DND-41 (cell line): ENCODE measurements around the gene FIGNL1.

Experiments used
- ATAC-seq: fragments of 200-7000 bp; cut with Tn5 transposase; 3 replicates; pipeline ENCODE4 v1.9.1; 2021; ENCODE audit warnings: low read depth; ENCODE audit not compliant: insufficient read depth
- DNase-seq: peaks from one replicate; pipeline ENCODE4 v3.0.0-alpha.2; 2020
- H2AFZ ChIP-seq: 2 replicates; pipeline ENCODE4 v1.6.0; 2012; ENCODE audit warnings: low read depth, low read length
- H3K27ac ChIP-seq: 2 replicates; pipeline ENCODE4 v1.5.1; 2012; ENCODE audit warnings: low read length, inconsistent platforms
- H3K27me3 ChIP-seq: fragments of 200-600 bp; sonication (generic); 2 replicates; pipeline ENCODE4 v1.6.0; 2012; ENCODE audit warnings: low read length, mild to moderate bottlenecking, inconsistent platforms; ENCODE audit not compliant: insufficient read depth, poor library complexity
- H3K36me3 ChIP-seq: 2 replicates; pipeline ENCODE4 v1.5.1; 2012; ENCODE audit warnings: low read length, inconsistent platforms; ENCODE audit not compliant: insufficient read depth
- H3K4me1 ChIP-seq: 2 replicates; pipeline ENCODE4 v1.5.1; 2012; ENCODE audit warnings: mild to moderate bottlenecking, low read length; ENCODE audit not compliant: insufficient read depth
- H3K4me2 ChIP-seq: 2 replicates; pipeline ENCODE4 v1.6.0; 2012; ENCODE audit warnings: mild to moderate bottlenecking, moderate library complexity, low read length, inconsistent platforms; ENCODE audit not compliant: insufficient read depth
- H3K4me3 ChIP-seq, 2 experiments: fragments of 200-600 bp in 1 of 2; shearing (Covaris generic) in 1 of 2; 2 replicates each; pipeline ENCODE4 v1.5.1; 2012 to 2016; ENCODE audit warnings: inconsistent platforms in 2 of 2, low read length in 2 of 2, mild to moderate bottlenecking in 2 of 2, low read depth in 1 of 2, moderate library complexity in 1 of 2
- H3K79me2 ChIP-seq: 2 replicates; pipeline ENCODE4 v1.6.0; 2012; ENCODE audit warnings: low read length, inconsistent platforms; ENCODE audit not compliant: insufficient read depth
- H3K9ac ChIP-seq: 2 replicates; pipeline ENCODE4 v1.6.0; 2012; ENCODE audit warnings: low read depth, mild to moderate bottlenecking, inconsistent platforms, low read length, moderate library complexity
- H3K9me3 ChIP-seq: 2 replicates; pipeline ENCODE4 v1.5.1; 2012; ENCODE audit warnings: low read length, moderate library complexity, mild to moderate bottlenecking, inconsistent platforms; ENCODE audit not compliant: insufficient read depth, severe bottlenecking
- H4K20me1 ChIP-seq: 2 replicates; pipeline ENCODE4 v1.6.0; 2012; ENCODE audit warnings: low read length; ENCODE audit not compliant: insufficient read depth
- CTCF ChIP-seq: IDR thresholded peaks from 2 replicates; pipeline ENCODE4 v1.5.1; 2012; ENCODE audit warnings: borderline replicate concordance, low read length, moderate library complexity, mild to moderate bottlenecking; ENCODE audit not compliant: poor library complexity, severe bottlenecking; ENCODE audit errors: extremely low read depth
- EZH2 ChIP-seq: IDR thresholded peaks from 3 replicates; pipeline ENCODE4 v1.6.1; 2012; ENCODE audit warnings: borderline replicate concordance, low read depth, mild to moderate bottlenecking, moderate library complexity, low read length, inconsistent platforms; ENCODE audit not compliant: severe bottlenecking

FIGNL1 gene

GRCh38 chr7:50436133-50436806 lies 13.9 kb downstream of the FIGNL1 start:
- no peaks in the 10 kb centered on the region for H3K27me3 ChIP-seq
- no peaks in the 10 kb centered on the region for H3K4me1 ChIP-seq
- H3K4me3 ChIP-seq: no peak overlapping the region
- TF ChIP-seq EZH2 (no peak), CTCF (no peak)
- no peak for DNase-seq
- no peak overlapping the region for H3K9ac ChIP-seq
- no peaks in the 10 kb centered on the region for H3K9me3 ChIP-seq
- H2AFZ ChIP-seq: no peak overlapping the region
- no peak overlapping the region for H3K27ac ChIP-seq
- no peak for ATAC-seq
- H3K79me2 ChIP-seq: peaks cover 27% of the 10 kb centered on the region
- peaks cover 48% of the 10 kb centered on the region for H3K36me3 ChIP-seq
- no peak overlapping the region for H3K4me2 ChIP-seq
- peaks cover 31% of the 10 kb centered on the region for H4K20me1 ChIP-seq

DNA sequence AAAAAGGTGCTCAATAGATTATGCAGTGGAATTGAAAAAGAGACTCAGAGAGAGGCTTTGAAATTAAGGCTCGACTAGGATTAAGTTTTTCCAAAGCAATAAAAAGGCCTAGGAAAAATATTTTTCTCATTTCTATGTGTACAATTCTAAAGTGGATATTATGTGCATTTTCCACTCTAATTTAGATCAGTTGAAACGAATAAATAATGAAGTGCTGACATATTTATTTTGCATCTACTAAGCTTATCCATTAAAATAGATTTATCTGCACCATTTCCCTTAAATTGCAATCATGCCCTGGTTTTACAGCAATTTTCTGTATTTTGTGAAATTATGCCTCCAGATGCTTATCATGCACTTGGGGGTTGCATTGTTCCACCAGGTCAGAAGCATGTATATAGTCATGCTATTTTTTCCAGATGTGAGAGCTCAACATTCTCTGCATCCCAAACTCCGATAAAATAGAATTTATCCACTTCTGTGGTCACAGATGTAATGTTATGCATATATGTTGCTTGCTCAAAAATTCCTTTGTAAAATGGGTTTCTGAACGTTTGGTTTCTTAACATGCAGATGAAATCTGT lies 18.3 kb downstream of the FIGNL1 start:
- Histone ChIP-seq H3K27me3 (no peaks in the 10 kb centered on the region), H3K9ac (no peak overlapping the region), H3K4me1 (no peaks in the 10 kb centered on the region), H3K4me3 (no peak overlapping the region), H3K79me2 (0 out of 2 replicates have a peak, but pooled peaks cover 2% of the 10 kb centered on the region), H3K36me3 (peaks cover 3% of the 10 kb centered on the region), H3K9me3 (no peaks in the 10 kb centered on the region), H3K4me2 (no peak overlapping the region), H2AFZ (no peak overlapping the region), H4K20me1 (peaks cover 4% of the 10 kb centered on the region), H3K27ac (no peak overlapping the region)
- DNase-seq (no peak), ATAC-seq (no peak)
- TF ChIP-seq CTCF (no peak), EZH2 (no peak)

DNA sequence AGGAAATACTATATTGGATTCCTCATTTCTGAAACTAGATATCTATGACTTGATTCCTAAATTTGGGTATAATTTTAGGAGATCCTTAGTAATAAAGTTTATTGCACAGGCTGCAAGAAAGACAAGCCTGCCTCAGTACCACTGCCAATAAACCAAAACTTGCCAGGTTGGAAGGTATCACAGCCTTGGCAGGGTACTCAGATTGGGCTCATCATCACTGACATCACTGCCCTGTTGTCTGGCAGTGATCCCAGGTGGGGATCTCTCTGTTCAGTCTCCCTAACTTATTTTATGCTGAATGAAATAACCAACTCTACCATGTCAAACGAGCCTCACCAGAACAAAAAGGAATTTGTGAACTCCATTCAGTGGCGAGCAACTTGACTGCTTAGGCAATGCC lies 18.8 kb downstream of the FIGNL1 start:
- H3K4me3 ChIP-seq: no peak overlapping the region
- H3K4me1 ChIP-seq: no peaks in the 10 kb centered on the region
- H3K9ac ChIP-seq: no peak overlapping the region
- no peak for TF ChIP-seq CTCF
- no peak for TF ChIP-seq EZH2
- no peaks in the 10 kb centered on the region for H3K27me3 ChIP-seq
- no peaks in the 10 kb centered on the region for H3K36me3 ChIP-seq
- no peak overlapping the region for H2AFZ ChIP-seq
- peaks cover 2% of the 10 kb centered on the region; the same call in 1 of the 2 replicates for H4K20me1 ChIP-seq
- H3K27ac ChIP-seq: no peak overlapping the region
- DNase-seq (no peak), ATAC-seq (no peak)
- H3K4me2 ChIP-seq: no peak overlapping the region
- no peaks in the 10 kb centered on the region for H3K9me3 ChIP-seq
- no peaks in the 10 kb centered on the region for H3K79me2 ChIP-seq
